GM19351 (cell line): ENCODE measurements around the gene IL17RB.

Experiments
- ATAC-seq: cut with Tn5 transposase; IDR thresholded peaks from one replicate; pipeline ENCODE4 v1.9.1; 2021; ENCODE audit warnings: mild to moderate bottlenecking, moderate library complexity; ENCODE audit not compliant: unreplicated experiment

The IL17RB gene

GRCh38 chr3:53846134-53846850 lies at the start of gene IL17RB, which contains the start of gene CHDH:
Gene IL17RB (plus strand): TSS chr3:53846568. CDS start chr3:53846589, 21 bp downstream.
Gene CHDH (minus strand): TSS chr3:53846419. CDS start chr3:53824008, 22,411 bp downstream.
- peak; percentile 51 for ATAC-seq

- no peak for ATAC-seq
Measured at GRCh38 chr3:53798144-53798543, 48.2 kb upstream of the IL17RB start.

GRCh38 chr3:53799338-53799865 lies 47.0 kb upstream of the IL17RB start:
- ATAC-seq = no peak

- ATAC-seq = no peak
Measured at GRCh38 chr3:53800041-53800906, 46.1 kb upstream of the IL17RB start.

- no peak for ATAC-seq
Measured at GRCh38 chr3:53801319-53801718, 45.0 kb upstream of the IL17RB start.

- ATAC-seq = no peak
Measured at GRCh38 chr3:53802256-53802880, 44.0 kb upstream of the IL17RB start.

- no peak for ATAC-seq
Measured at GRCh38 chr3:53803124-53803815, 43.1 kb upstream of the IL17RB start.

GRCh38 chr3:53803816-53804695 lies 42.3 kb upstream of the IL17RB start:
- ATAC-seq = no peak

GRCh38 chr3:53804697-53805462 lies 41.5 kb upstream of the IL17RB start:
- peak; percentile 86 for ATAC-seq

GRCh38 chr3:53805463-53806159 lies 40.8 kb upstream of the IL17RB start:
- no peak for ATAC-seq

GRCh38 chr3:53806182-53807116 lies 39.9 kb upstream of the IL17RB start:
- ATAC-seq = no peak

GRCh38 chr3:53807117-53807810 lies 39.1 kb upstream of the IL17RB start:
- ATAC-seq = no peak

- ATAC-seq = no peak
Measured at GRCh38 chr3:53808496-53808895, 37.9 kb upstream of the IL17RB start.

- no peak for ATAC-seq
Measured at GRCh38 chr3:53809267-53809666, 37.1 kb upstream of the IL17RB start.

GRCh38 chr3:53809764-53810400 lies 36.5 kb upstream of the IL17RB start:
- no peak for ATAC-seq
